ENCODE measurements around the gene DOCK10. TPM values are rescaled to one million over a fixed set of nuclear protein-coding genes. Genes with fewer than 3 reads are reported as not detected.

DOCK10 gene
- total and polyA plus RNA-seq, 10 of the 15 experiments (the other 5 are each of a cell fraction or from before 2014, with no cell fraction given): 16.9 to 120 (median 85.5) TPM

DNA sequence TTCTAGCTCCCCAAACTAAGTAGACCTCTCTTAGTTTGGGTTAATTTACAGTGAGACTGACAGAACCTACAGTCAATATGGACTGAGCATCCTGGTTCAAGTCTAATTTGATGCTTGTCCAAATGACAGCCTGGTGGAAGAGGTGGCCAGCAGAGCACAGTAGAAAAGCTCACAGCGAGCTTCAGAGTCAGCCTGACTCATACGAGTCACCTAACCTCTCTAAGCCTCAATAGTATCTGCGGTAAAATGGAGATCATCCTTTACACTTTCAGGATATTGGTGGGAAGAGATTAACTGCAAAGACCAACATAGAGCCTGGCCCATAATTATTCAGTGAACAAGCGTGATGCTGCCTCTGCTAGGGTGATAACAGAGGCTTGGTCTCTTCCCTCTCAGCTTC is 54.5 kb downstream of the DOCK10 start:
- ChIA-PET CTCF (interaction anchor here (0.6 to 2.0 kb wide), 3 partner anchors 14 to 1330 kb away, joined by 3 to 9 read pairs (median 3); no protein-coding TSS in a partner anchor), RAD21 (ENCODE audit: unreplicated experiment) (interaction anchor here (0.8 kb wide), 1 partner anchor 68 kb away, joined by 3 read pairs; no protein-coding TSS in a partner anchor), POLR2A (no interaction called here), SMC1A (ENCODE audit: uncharacterized antibody, unreplicated experiment) (interaction anchor here (0.8 to 1.7 kb wide), 3 partner anchors 14 to 95 kb away, joined by 3 to 4 read pairs (median 3); no protein-coding TSS in a partner anchor)
- H3K4me3 ChIP-seq: no peak overlapping the region
- no peaks in the 10 kb centered on the region for H3K36me3 ChIP-seq (ENCODE audit: control insufficient read depth in 2 of 2, insufficient read depth in 2 of 2, low read length in 1 of 2)
- DNase-seq (ENCODE audit: low read depth, low spot score) (no peak), ATAC-seq (no peak), FAIRE-seq (no peak)
- H3K79me2 ChIP-seq (ENCODE audit: control insufficient read depth, insufficient read depth, low read length): peaks cover 12% of the 10 kb centered on the region
- H4K20me1 ChIP-seq (ENCODE audit: control insufficient read depth, insufficient read depth): no peaks in the 10 kb centered on the region
- no peak overlapping the region for H3K27ac ChIP-seq (ENCODE audit: control insufficient read depth, insufficient read depth)
- intact Hi-C loops (cut with micrococcal nuclease; ENCODE audit: unreplicated experiment): no loop called here
- H3K4me2 ChIP-seq (ENCODE audit: control insufficient read depth, insufficient read depth): no peak overlapping the region
- TF ChIP-seq DPF2 (IDR thresholded peaks at IDR 0.05): no peak
- no peak for TF ChIP-seq RFX5 (IDR thresholded peaks at IDR 0.05; ENCODE audit: low read depth, low read length)
- TF ChIP-seq SMARCA5 (IDR thresholded peaks at IDR 0.05): no peak
- TF ChIP-seq SMAD5 (IDR thresholded peaks at IDR 0.05; ENCODE audit: low read depth): no peak
- TF ChIP-seq, protein P1, sequence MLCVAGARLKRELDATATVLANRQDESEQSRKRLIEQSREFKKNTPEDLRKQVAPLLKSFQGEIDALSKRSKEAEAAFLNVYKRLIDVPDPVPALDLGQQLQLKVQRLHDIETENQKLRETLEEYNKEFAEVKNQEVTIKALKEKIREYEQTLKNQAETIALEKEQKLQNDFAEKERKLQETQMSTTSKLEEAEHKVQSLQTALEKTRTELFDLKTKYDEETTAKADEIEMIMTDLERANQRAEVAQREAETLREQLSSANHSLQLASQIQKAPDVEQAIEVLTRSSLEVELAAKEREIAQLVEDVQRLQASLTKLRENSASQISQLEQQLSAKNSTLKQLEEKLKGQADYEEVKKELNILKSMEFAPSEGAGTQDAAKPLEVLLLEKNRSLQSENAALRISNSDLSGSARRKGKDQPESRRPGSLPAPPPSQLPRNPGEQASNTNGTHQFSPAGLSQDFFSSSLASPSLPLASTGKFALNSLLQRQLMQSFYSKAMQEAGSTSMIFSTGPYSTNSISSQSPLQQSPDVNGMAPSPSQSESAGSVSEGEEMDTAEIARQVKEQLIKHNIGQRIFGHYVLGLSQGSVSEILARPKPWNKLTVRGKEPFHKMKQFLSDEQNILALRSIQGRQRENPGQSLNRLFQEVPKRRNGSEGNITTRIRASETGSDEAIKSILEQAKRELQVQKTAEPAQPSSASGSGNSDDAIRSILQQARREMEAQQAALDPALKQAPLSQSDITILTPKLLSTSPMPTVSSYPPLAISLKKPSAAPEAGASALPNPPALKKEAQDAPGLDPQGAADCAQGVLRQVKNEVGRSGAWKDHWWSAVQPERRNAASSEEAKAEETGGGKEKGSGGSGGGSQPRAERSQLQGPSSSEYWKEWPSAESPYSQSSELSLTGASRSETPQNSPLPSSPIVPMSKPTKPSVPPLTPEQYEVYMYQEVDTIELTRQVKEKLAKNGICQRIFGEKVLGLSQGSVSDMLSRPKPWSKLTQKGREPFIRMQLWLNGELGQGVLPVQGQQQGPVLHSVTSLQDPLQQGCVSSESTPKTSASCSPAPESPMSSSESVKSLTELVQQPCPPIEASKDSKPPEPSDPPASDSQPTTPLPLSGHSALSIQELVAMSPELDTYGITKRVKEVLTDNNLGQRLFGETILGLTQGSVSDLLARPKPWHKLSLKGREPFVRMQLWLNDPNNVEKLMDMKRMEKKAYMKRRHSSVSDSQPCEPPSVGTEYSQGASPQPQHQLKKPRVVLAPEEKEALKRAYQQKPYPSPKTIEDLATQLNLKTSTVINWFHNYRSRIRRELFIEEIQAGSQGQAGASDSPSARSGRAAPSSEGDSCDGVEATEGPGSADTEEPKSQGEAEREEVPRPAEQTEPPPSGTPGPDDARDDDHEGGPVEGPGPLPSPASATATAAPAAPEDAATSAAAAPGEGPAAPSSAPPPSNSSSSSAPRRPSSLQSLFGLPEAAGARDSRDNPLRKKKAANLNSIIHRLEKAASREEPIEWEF (IDR thresholded peaks at IDR 0.05; ENCODE audit: insufficient replicate concordance, low read depth, low read length): no peak
- no peak for TF ChIP-seq MYB (IDR thresholded peaks at IDR 0.05; ENCODE audit: borderline replicate concordance, low read depth, low read length)
- TF ChIP-seq CHD1 (IDR thresholded peaks at IDR 0.05; ENCODE audit: low read depth, low read length): no peak
- no peak for TF ChIP-seq ZNF274 (IDR thresholded peaks at IDR 0.05; ENCODE audit: insufficient read depth, insufficient read length)
- no peak for TF ChIP-seq CREM (IDR thresholded peaks at IDR 0.05; ENCODE audit: low read depth)
- no peak for TF ChIP-seq SUZ12 (IDR thresholded peaks at IDR 0.05; ENCODE audit: unreplicated experiment)
- peaks cover 21% of the 10 kb centered on the region for H3K4me1 ChIP-seq (ENCODE audit: control insufficient read depth, insufficient read depth, low read length)
- in situ Hi-C loops (cut with MboI): no loop called here
- no peaks in the 10 kb centered on the region for H3K27me3 ChIP-seq (replicated peaks in 1 of 2; ENCODE audit: control insufficient read depth in 2 of 2, insufficient read depth in 2 of 2, low read length in 1 of 2)
- WGBS (ENCODE audit: insufficient coverage, insufficient replicate concordance, low lambda C conversion rate, missing lambda C conversion rate): 99% methylated on average over 4 of the region's 4 CpGs
- BruUV-seq (replicated peaks): no TSS peak
- no peak overlapping the region for H2AFZ ChIP-seq (ENCODE audit: control insufficient read depth, low read depth, low read length)
- no peaks in the 10 kb centered on the region; the same call in 2 of the 3 replicates for H3K9me3 ChIP-seq (replicated peaks; ENCODE audit: control insufficient read depth, insufficient read depth, low read length)
- no peak overlapping the region for H3K9ac ChIP-seq (ENCODE audit: control insufficient read depth, insufficient read depth, low read length)
